ENCODE results near the gene NDUFS8. TPM values are rescaled to one million over a fixed set of nuclear protein-coding genes. Genes with fewer than 3 reads are reported as not detected.
A peak's percentile ranks its signal among the peaks of the same experiment; 100 is the strongest.

Gene NDUFS8
- total and polyA plus RNA-seq, 10 of the 15 experiments (the other 5 are each of a cell fraction or from before 2014, with no cell fraction given), result 17.6 to 308 (median 120) TPM

- TF ChIP-seq FOXK2 (IDR thresholded peaks at IDR 0.05) (no peak), YY1 (IDR thresholded peaks at IDR 0.05; ENCODE audit: low read depth, low read length) (peak; percentile 50), RELB (IDR thresholded peaks at IDR 0.05; ENCODE audit: low read depth) (no peak), ATF3 (IDR thresholded peaks at IDR 0.05; ENCODE audit: borderline replicate concordance, extremely low read depth, low read depth, low read length) (no peak), RUNX3 (IDR thresholded peaks at IDR 0.05; ENCODE audit: low read length) (peak; percentile 22; the same call in 1 of the 2 replicates), ZNF622 (IDR thresholded peaks at IDR 0.05) (no peak), TCF3 (IDR thresholded peaks at IDR 0.05; ENCODE audit: borderline replicate concordance, insufficient read depth, low read depth, low read length) (no peak), RAD51 (IDR thresholded peaks at IDR 0.05) (no peak), TAF1 (IDR thresholded peaks at IDR 0.05; ENCODE audit: borderline replicate concordance, low read depth, low read length) (peak; percentile 62; the same call in 1 of the 2 replicates), ZNF217 (IDR thresholded peaks at IDR 0.05) (peak; percentile 94), PML (IDR thresholded peaks at IDR 0.05; ENCODE audit: low read length) (no peak), PAX5 (IDR thresholded peaks at IDR 0.05; ENCODE audit: borderline replicate concordance, low read depth, low read length) (no peak), BHLHE40 (IDR thresholded peaks at IDR 0.05; ENCODE audit: borderline replicate concordance in 1 of 2, low read depth in 2 of 2, low read length in 1 of 2) (peak; percentile 76 to 81)
Observed at GRCh38 chr11:68003846-68004550, 26.5 kb upstream of the NDUFS8 start, which contains the start of gene UNC93B1 (continued).

All from GM12878 (cell line).